Activated B cell treated with CpG ODN at 0.5 μM for 24 hours (primary cell): ENCODE measurements around the gene GRIN1. TPM values are rescaled to one million over a fixed set of nuclear protein-coding genes. Genes with fewer than 3 reads are reported as not detected.

ENCODE experiments used
- ATAC-seq: fragments of 200-7000 bp; cut with Tn5 transposase; one replicate; pipeline ENCODE4 v1.10.0; 2021; ENCODE audit warnings: low read depth, mild to moderate bottlenecking, moderate library complexity
- CTCF ChIA-PET: fragments of 350-600 bp; sonication (Branson Sonifier 250); formaldehyde crosslinking; loops from one replicate; lab custom pipeline; 2021; ENCODE audit warnings: antibody characterized with exemption; lab: Charles Lee
- POLR2A ChIA-PET: fragments of 350-600 bp; sonication (Branson Sonifier 250); formaldehyde crosslinking; loops from one replicate; lab custom pipeline; 2021; ENCODE audit warnings: antibody characterized with exemption; lab: Charles Lee
- DNase-seq: peaks from one replicate; pipeline ENCODE4 v3.0.0; 2022
- H3K27ac Mint-ChIP-seq: one replicate; pipeline ENCODE4 v1.8.0; 2020; ENCODE audit warnings: mixed read lengths
- H3K27me3 Mint-ChIP-seq: one replicate; pipeline ENCODE4 v1.8.0; 2021; ENCODE audit warnings: mixed read lengths
- H3K36me3 Mint-ChIP-seq: one replicate; pipeline ENCODE4 v1.8.0; 2021; ENCODE audit warnings: low read depth, mixed read lengths
- H3K4me1 Mint-ChIP-seq: one replicate; pipeline ENCODE4 v1.8.0; 2021; ENCODE audit warnings: mixed read lengths
- H3K4me3 Mint-ChIP-seq: one replicate; pipeline ENCODE4 v1.8.0; 2020; ENCODE audit warnings: mild to moderate bottlenecking, mixed read lengths
- H3K9me3 Mint-ChIP-seq: one replicate; pipeline ENCODE4 v1.8.0; 2020; ENCODE audit warnings: mixed read lengths
- intact Hi-C: fragments of 100-400 bp; cut with micrococcal nuclease; formaldehyde crosslinking; loops from one replicate; pipeline ENCODE4 v1.15.1; 2024
- total RNA-seq: library from RNA; stranded (reverse); gene quantifications from 2 replicates; pipeline ENCODE4 v1.2.3, GENCODE V29; 2022
- TF ChIP-seq, protein P1 (sequence below): fragments of 200-600 bp; IDR thresholded peaks from one replicate; pipeline ENCODE4 v1.8.0; 2022; ENCODE audit warnings: antibody characterized with exemption, mild to moderate bottlenecking

GRIN1 gene
- total RNA-seq, 1 donor from 2014 or later, result 0.22 TPM

DNA sequence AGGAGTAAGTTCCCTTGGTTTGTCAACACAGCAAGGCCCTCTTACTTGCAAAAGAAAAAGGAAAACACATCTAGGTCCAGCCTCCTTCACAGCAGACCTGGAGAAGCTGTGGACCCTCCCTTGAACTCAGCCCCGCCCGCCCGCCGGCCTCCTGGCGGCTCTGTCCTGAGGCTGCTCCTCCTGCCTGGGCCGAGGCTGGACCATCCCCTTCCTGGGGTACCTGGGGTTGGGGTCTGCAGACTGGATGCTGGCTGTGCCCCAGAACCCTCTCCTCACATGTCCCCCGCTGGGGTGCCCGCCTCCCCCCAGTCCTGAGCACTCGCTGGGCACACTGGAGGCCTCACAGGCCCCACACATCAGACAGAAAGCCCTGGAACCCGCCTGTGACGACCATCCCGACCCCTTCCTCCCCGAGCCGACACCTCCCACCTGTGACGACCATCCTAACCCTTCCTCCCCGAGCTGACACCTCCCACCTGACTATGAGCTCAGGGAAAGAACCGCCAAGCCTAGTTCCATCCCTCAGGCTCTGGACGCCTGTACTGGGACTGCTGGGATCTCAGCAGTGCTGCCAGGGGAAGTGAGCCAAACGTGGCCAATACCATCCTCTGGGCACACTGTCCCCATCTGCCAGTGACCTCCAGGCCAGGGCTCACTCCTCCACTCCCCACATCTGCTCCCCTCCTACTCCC lies 40.1 kb downstream of the GRIN1 start:
- H3K4me3 Mint-ChIP-seq, result no peak overlapping the region
- H3K4me1 Mint-ChIP-seq, result no peaks in the 10 kb centered on the region
- ChIA-PET POLR2A (no interaction called here), CTCF (no interaction called here)
- H3K9me3 Mint-ChIP-seq, result no peaks in the 10 kb centered on the region
- TF ChIP-seq, protein P1, sequence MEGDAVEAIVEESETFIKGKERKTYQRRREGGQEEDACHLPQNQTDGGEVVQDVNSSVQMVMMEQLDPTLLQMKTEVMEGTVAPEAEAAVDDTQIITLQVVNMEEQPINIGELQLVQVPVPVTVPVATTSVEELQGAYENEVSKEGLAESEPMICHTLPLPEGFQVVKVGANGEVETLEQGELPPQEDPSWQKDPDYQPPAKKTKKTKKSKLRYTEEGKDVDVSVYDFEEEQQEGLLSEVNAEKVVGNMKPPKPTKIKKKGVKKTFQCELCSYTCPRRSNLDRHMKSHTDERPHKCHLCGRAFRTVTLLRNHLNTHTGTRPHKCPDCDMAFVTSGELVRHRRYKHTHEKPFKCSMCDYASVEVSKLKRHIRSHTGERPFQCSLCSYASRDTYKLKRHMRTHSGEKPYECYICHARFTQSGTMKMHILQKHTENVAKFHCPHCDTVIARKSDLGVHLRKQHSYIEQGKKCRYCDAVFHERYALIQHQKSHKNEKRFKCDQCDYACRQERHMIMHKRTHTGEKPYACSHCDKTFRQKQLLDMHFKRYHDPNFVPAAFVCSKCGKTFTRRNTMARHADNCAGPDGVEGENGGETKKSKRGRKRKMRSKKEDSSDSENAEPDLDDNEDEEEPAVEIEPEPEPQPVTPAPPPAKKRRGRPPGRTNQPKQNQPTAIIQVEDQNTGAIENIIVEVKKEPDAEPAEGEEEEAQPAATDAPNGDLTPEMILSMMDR, result no peak
- ATAC-seq, result no peak
- no peaks in the 10 kb centered on the region for H3K27me3 Mint-ChIP-seq
- intact Hi-C loops, result no loop called here
- DNase-seq, result no peak
- H3K27ac Mint-ChIP-seq, result no peak overlapping the region
- peaks cover 57% of the 10 kb centered on the region for H3K36me3 Mint-ChIP-seq

DNA sequence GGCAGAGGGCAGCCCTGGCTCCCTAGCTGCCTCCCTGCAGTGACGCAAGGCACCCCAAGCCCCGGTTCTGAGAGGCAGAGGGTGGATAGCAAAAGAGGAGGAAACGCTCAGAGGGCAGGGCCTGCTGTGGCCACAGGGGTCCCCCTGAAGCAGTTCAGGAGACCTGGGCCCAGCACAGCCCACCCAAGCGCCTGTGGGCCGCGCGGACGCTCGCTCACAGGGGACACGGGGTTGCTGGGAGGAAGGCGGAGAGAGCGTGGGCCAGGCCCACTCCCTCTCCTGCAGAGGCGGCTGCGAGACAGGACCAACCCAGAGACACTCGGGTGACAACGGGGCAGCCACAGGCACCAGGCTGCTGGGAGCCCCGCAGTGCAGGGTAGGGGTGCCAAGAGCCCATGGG lies 40.8 kb downstream of the GRIN1 start:
- no peak for ATAC-seq
- TF ChIP-seq, protein P1, result no peak
- no peaks in the 10 kb centered on the region for H3K27me3 Mint-ChIP-seq
- H3K4me1 Mint-ChIP-seq, result no peaks in the 10 kb centered on the region
- ChIA-PET CTCF (no interaction called here), POLR2A (no interaction called here)
- H3K4me3 Mint-ChIP-seq, result no peak overlapping the region
- intact Hi-C loops, result no loop called here
- no peak for DNase-seq
- no peak overlapping the region for H3K27ac Mint-ChIP-seq
- H3K9me3 Mint-ChIP-seq, result no peaks in the 10 kb centered on the region
- peaks cover 64% of the 10 kb centered on the region for H3K36me3 Mint-ChIP-seq

DNA sequence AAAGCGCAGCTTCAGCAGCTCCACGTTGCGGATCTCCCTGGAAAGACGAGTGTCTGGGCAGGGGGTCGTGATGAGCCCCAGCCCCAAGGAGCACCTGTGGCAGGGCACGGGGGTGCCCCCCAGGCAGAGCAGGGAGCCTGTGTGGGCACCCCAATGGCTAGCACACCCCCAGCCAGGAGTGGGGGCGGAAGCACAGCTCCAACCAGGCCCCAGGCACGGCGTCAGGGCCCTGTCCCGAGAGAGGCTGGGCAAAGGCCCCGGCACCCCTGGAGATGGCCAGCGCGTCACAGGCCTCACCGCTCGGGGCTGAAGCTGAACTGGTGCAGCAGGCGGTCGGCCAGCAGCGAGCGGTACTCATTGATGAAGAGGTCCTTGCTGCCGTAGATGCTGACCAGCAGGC lies 41.5 kb downstream of the GRIN1 start:
- Mint-ChIP-seq H3K27ac (no peak overlapping the region), H3K9me3 (no peaks in the 10 kb centered on the region), H3K4me1 (no peaks in the 10 kb centered on the region), H3K36me3 (peaks cover 69% of the 10 kb centered on the region), H3K4me3 (no peak overlapping the region), H3K27me3 (no peaks in the 10 kb centered on the region)
- no peak for DNase-seq
- CTCF ChIA-PET, result no interaction called here
- POLR2A ChIA-PET, result interaction anchor here (1.0 kb wide), 2 partner anchors 9 to 60 kb away, joined by 3 to 4 read pairs; partner anchors contain the start of genes SSNA1 and TUBB4B
- intact Hi-C loops, result no loop called here
- ATAC-seq, result no peak
- TF ChIP-seq, protein P1, result no peak

DNA sequence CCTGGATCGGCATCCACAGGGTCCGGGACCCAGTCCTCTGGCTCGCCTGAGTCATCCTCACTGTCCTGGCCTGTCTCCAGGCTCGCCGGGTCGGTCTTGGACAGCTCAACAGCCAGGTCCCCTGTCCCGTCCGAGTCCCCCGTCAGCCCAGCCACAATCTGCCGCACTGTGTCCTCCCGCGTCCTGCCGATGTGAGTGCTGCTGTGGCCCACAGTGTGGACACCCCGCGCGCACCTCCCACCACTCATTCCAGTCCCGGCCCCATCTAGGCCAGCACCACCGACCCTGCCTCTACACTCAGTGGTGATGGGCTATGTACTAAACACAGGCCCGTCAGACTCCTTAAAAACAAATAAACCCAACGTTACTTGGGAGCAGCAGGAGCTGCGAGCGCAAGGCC lies 42.7 kb downstream of the GRIN1 start:
- ChIA-PET POLR2A (interaction anchor here (1.0 kb wide), 1 partner anchor 59 kb away, joined by 4 read pairs; the partner anchor contains the start of gene TUBB4B), CTCF (no interaction called here)
- TF ChIP-seq, protein P1, result no peak
- Mint-ChIP-seq H3K27me3 (no peaks in the 10 kb centered on the region), H3K36me3 (peaks cover 78% of the 10 kb centered on the region), H3K27ac (no peak overlapping the region), H3K9me3 (no peaks in the 10 kb centered on the region), H3K4me3 (no peak overlapping the region), H3K4me1 (peaks cover 5% of the 10 kb centered on the region)
- intact Hi-C loops, result no loop called here
- DNase-seq (no peak), ATAC-seq (no peak)

DNA sequence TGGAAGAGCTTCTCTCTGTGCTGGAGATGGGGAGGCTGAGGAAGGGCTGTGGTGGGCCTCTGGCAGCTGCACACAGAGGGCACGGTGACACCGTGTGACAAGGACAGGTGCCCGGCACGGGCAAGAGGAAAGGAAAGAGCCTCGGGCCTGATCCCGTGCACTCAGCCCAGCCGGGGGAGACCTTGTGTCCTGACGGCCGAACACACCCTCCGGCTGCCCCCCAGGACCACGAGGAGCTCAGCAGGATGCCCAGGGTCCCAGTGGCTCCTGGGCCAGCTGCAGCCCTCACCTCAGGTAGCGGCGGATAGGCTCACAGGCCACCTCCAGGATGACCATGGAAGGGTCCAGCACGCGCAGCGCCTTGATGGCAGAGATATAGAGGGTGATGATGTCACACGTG lies 43.9 kb downstream of the GRIN1 start:
- Mint-ChIP-seq H3K27ac (no peak overlapping the region), H3K4me3 (no peak overlapping the region), H3K27me3 (no peaks in the 10 kb centered on the region), H3K36me3 (peaks cover 77% of the 10 kb centered on the region), H3K9me3 (no peaks in the 10 kb centered on the region), H3K4me1 (peaks cover 17% of the 10 kb centered on the region)
- POLR2A ChIA-PET, result no interaction called here
- TF ChIP-seq, protein P1, result no peak
- DNase-seq, result no peak
- ATAC-seq, result no peak
- CTCF ChIA-PET, result no interaction called here
- intact Hi-C loops, result no loop called here
